Stimulated activated CD4-positive, alpha-beta T cell treated with anti-CD3 and anti-CD28 coated beads, Interleukin-1b, Interleukin-23, amount 100 ng/mL, for 24 hours (primary cell): Measurements from ENCODE around the gene MAP2K5.

Source experiments
- DNase-seq, 4 experiments: peaks; one replicate each; pipeline ENCODE4 v3.0.0-alpha.2; 2020; ENCODE audit warnings: low read depth in 4 of 4, low spot score in 1 of 4

Gene MAP2K5

GRCh38 chr15:67822537-67823313, 280.2 kb downstream of the MAP2K5 start:
- no peak for DNase-seq

GRCh38 chr15:67823314-67824196, 281.1 kb downstream of the MAP2K5 start:
- DNase-seq: no peak

- DNase-seq: no peak
Measured at GRCh38 chr15:67824197-67824968, 281.9 kb downstream of the MAP2K5 start.

- no peak for DNase-seq
Measured at GRCh38 chr15:67824976-67825880, 282.7 kb downstream of the MAP2K5 start, which contains the start of gene SKOR1. TSS of gene SKOR1 (plus strand) at chr15:67825509. CDS start at chr15:67825603, 94 bp downstream.

GRCh38 chr15:67825881-67826716, 283.6 kb downstream of the MAP2K5 start:
- DNase-seq: no peak

- DNase-seq: no peak
Measured at GRCh38 chr15:67826717-67827561, 284.4 kb downstream of the MAP2K5 start.

GRCh38 chr15:67827562-67828277, 285.2 kb downstream of the MAP2K5 start:
- DNase-seq: no peak

- DNase-seq: no peak
Measured at GRCh38 chr15:67828278-67828968, 285.9 kb downstream of the MAP2K5 start.

GRCh38 chr15:67828969-67829646, 286.6 kb downstream of the MAP2K5 start:
- no peak for DNase-seq

- DNase-seq: no peak
Measured at GRCh38 chr15:67829647-67830504, 287.4 kb downstream of the MAP2K5 start.

GRCh38 chr15:67831363-67831762, 288.9 kb downstream of the MAP2K5 start:
- DNase-seq: no peak

- no peak for DNase-seq
Measured at GRCh38 chr15:67832031-67832551, 289.6 kb downstream of the MAP2K5 start.

- DNase-seq: no peak
Measured at GRCh38 chr15:67832897-67833709, 290.6 kb downstream of the MAP2K5 start.

GRCh38 chr15:67833710-67834511, 291.4 kb downstream of the MAP2K5 start:
- DNase-seq: no peak
